CD14-positive monocyte (primary cell): ENCODE results near the gene ETV1. TPM values are rescaled to one million over a fixed set of nuclear protein-coding genes. Genes with fewer than 3 reads are reported as not detected.

Experiments
- DNase-seq, 3 donors: peaks; one replicate each; pipeline ENCODE4 v3.0.0-alpha.2; 2011 to 2022
- H2AFZ ChIP-seq: 2 replicates; pipeline ENCODE4 v1.6.0; 2012; ENCODE audit warnings: mild to moderate bottlenecking, low read depth, low read length, inconsistent platforms; ENCODE audit not compliant: insufficient read depth, poor library complexity, severe bottlenecking
- H3K27ac ChIP-seq, 2 donors: 1 replicate in 1 of 2; 2 replicates in 1 of 2; pipeline ENCODE4 v1.5.1; 2012 to 2013; ENCODE audit warnings: low read length in 2 of 2, control low read depth in 1 of 2, inconsistent platforms in 1 of 2, low read depth in 1 of 2, mild to moderate bottlenecking in 1 of 2
- H3K27me3 ChIP-seq, 2 donors: one replicate each; pipeline versions ENCODE4 v1.6.0 to v1.6.1; 2011 to 2013; ENCODE audit warnings: low read length in 2 of 2; ENCODE audit not compliant: control insufficient read depth in 2 of 2, insufficient read depth in 2 of 2
- H3K36me3 ChIP-seq, 2 donors: replicated peaks in 1 of 2; 1 replicate in 1 of 2; 2 replicates in 1 of 2; pipeline versions ENCODE4 v1.5.1 to v1.6.1; 2012 to 2013; ENCODE audit warnings: low read length in 2 of 2, control low read depth in 1 of 2, inconsistent platforms in 1 of 2, mild to moderate bottlenecking in 1 of 2; ENCODE audit not compliant: insufficient read depth in 2 of 2, control insufficient read depth in 1 of 2
- H3K4me1 ChIP-seq, 2 donors: 1 replicate in 1 of 2; 2 replicates in 1 of 2; pipeline versions ENCODE4 v1.5.1 to v1.6.1; 2012 to 2013; ENCODE audit warnings: low read length in 2 of 2, control low read depth in 1 of 2, inconsistent platforms in 1 of 2, mild to moderate bottlenecking in 1 of 2, moderate library complexity in 1 of 2; ENCODE audit not compliant: insufficient read depth in 2 of 2, control insufficient read depth in 1 of 2
- H3K4me2 ChIP-seq: replicated peaks from 2 replicates; pipeline ENCODE3; 2012; ENCODE audit warnings: low read length, moderate library complexity, mild to moderate bottlenecking; ENCODE audit not compliant: poor library complexity, severe bottlenecking; ENCODE audit errors: extremely low read depth
- H3K4me3 ChIP-seq, 3 experiments: fragments of 200-600 bp in 1 of 3; sonication (generic) in 1 of 3; replicated peaks in 1 of 3; 1 replicate in 2 of 3; 2 replicates in 1 of 3; pipeline ENCODE4 v1.5.1; 2011 to 2013; ENCODE audit warnings: low read length in 3 of 3, mild to moderate bottlenecking in 3 of 3, control low read depth in 2 of 3, low read depth in 2 of 3, inconsistent platforms in 1 of 3, moderate library complexity in 1 of 3
- H3K79me2 ChIP-seq: 2 replicates; pipeline ENCODE4 v1.6.0; 2012; ENCODE audit warnings: mild to moderate bottlenecking, control low read depth, inconsistent platforms, low read length, moderate library complexity; ENCODE audit not compliant: insufficient read depth
- H3K9ac ChIP-seq: 2 replicates; pipeline ENCODE4 v1.6.0; 2017; ENCODE audit warnings: low read length, mild to moderate bottlenecking; ENCODE audit not compliant: insufficient read depth, poor library complexity, severe bottlenecking
- H3K9me3 ChIP-seq, 2 donors: replicated peaks in 1 of 2; 1 replicate in 1 of 2; 2 replicates in 1 of 2; pipeline versions ENCODE4 v1.5.1 to v1.6.1; 2012 to 2013; ENCODE audit warnings: low read length in 2 of 2, control low read depth in 1 of 2; ENCODE audit not compliant: control insufficient read depth in 1 of 2, insufficient read depth in 1 of 2
- H4K20me1 ChIP-seq: 2 replicates; pipeline ENCODE4 v1.6.0; 2012; ENCODE audit warnings: mild to moderate bottlenecking, low read length, control low read depth, moderate library complexity; ENCODE audit not compliant: insufficient read depth
- H3K27ac Mint-ChIP-seq, 7 donors: one replicate each; pipeline ENCODE4 v1.8.0; 2020; ENCODE audit warnings: mild to moderate bottlenecking in 7 of 7, mixed read lengths in 7 of 7, moderate library complexity in 6 of 7, inconsistent platforms in 2 of 7
- H3K27me3 Mint-ChIP-seq, 3 donors: one replicate each; pipeline ENCODE4 v1.8.0; 2021 to 2022; ENCODE audit warnings: low read depth in 3 of 3, mild to moderate bottlenecking in 3 of 3, mixed read lengths in 3 of 3, moderate library complexity in 3 of 3, inconsistent platforms in 1 of 3
- H3K36me3 Mint-ChIP-seq, 2 donors: one replicate each; pipeline ENCODE4 v1.8.0; 2020; ENCODE audit warnings: mixed read lengths in 2 of 2, inconsistent platforms in 1 of 2, mild to moderate bottlenecking in 1 of 2
- H3K4me1 Mint-ChIP-seq: one replicate; pipeline ENCODE4 v1.8.0; 2020; ENCODE audit warnings: mild to moderate bottlenecking, mixed read lengths
- H3K4me3 Mint-ChIP-seq, 2 donors: one replicate each; pipeline ENCODE4 v1.8.0; 2020; ENCODE audit warnings: mild to moderate bottlenecking in 2 of 2, mixed read lengths in 2 of 2, moderate library complexity in 1 of 2
- H3K9me3 Mint-ChIP-seq, 7 donors: one replicate each; pipeline ENCODE4 v1.8.0; 2020 to 2022; ENCODE audit warnings: mixed read lengths in 7 of 7, mild to moderate bottlenecking in 6 of 7, moderate library complexity in 6 of 7, inconsistent platforms in 2 of 7
- WGBS: methylation state at CpG from one replicate; pipeline ENCODE4 v1.1.5; 2013; ENCODE audit warnings: missing lambda C conversion rate; ENCODE audit not compliant: insufficient coverage; 5-methylcytosine and 5-hydroxymethylcytosine counted together
- intact Hi-C, 2 donors: fragments of 100-400 bp; cut with micrococcal nuclease; formaldehyde crosslinking; loops; one replicate each; pipeline versions ENCODE4 v1.15.0 to v1.15.1; 2023
- polyA plus RNA-seq, 3 donors: library from polyadenylated mRNA; depleted of rRNA in 1 of 3; unstranded in 2 of 3; stranded (reverse) in 1 of 3; fragments of 300-500 nt in 2 of 3; fragments of >200 nt in 1 of 3; fragmentation: Illumina TruSeq in 2 of 3; gene quantifications; 1 replicate in 2 of 3; 2 replicates in 1 of 3; pipeline ENCODE4 v1.2.3, GENCODE V29; 2012 to 2021
- TF ChIP-seq, protein P1 (sequence below): fragments of 200-600 bp; IDR thresholded peaks from one replicate; pipeline ENCODE4 v1.8.0; 2022; ENCODE audit warnings: antibody characterized with exemption, mild to moderate bottlenecking

Gene ETV1
- polyA plus RNA-seq, 3 donors: not detected

DNA sequence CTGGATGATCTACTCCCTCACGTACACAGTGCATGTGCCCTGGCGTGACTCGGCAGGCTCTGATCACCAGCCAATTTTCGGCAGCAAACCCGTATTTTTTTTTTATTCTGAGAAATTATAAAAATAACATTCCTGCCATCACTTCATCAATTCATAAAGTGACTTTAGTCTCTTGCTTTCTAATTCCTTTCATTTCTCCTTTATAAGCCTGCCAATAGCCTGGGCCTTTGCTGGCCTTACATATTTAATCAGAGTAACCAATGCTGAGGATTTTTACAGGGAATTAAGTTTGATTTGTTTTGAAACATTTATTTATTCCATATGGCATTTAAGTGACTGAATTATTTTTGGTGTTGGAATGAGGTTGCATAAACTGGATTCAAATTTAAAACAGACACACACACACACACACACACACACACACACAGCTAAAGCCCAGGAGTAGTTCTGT, 140.8 kb downstream of the ETV1 start:
- DNase-seq: no peak
- peaks cover 12 to 15% of the 10 kb centered on the region in 2 donors for H3K4me1 ChIP-seq
- no peaks in the 10 kb centered on the region for H3K79me2 ChIP-seq
- no peak overlapping the region for H3K27ac ChIP-seq
- H3K4me2 ChIP-seq: no peak overlapping the region
- no peaks in the 10 kb centered on the region for H3K9me3 ChIP-seq
- no peaks in the 10 kb centered on the region for H4K20me1 ChIP-seq
- peaks cover 27 to 53% (median 42%) of the 10 kb centered on the region in 3 donors for H3K27me3 Mint-ChIP-seq
- H3K4me3 Mint-ChIP-seq: peak overlapping the region in 1 of 2 donors; percentile 39
- no peaks in the 10 kb centered on the region for H3K36me3 ChIP-seq
- no peak overlapping the region for H3K9ac ChIP-seq
- no peak overlapping the region for H3K4me3 ChIP-seq
- WGBS: no CpG with 5 or more reads among the region's 5 CpGs
- TF ChIP-seq, protein P1, sequence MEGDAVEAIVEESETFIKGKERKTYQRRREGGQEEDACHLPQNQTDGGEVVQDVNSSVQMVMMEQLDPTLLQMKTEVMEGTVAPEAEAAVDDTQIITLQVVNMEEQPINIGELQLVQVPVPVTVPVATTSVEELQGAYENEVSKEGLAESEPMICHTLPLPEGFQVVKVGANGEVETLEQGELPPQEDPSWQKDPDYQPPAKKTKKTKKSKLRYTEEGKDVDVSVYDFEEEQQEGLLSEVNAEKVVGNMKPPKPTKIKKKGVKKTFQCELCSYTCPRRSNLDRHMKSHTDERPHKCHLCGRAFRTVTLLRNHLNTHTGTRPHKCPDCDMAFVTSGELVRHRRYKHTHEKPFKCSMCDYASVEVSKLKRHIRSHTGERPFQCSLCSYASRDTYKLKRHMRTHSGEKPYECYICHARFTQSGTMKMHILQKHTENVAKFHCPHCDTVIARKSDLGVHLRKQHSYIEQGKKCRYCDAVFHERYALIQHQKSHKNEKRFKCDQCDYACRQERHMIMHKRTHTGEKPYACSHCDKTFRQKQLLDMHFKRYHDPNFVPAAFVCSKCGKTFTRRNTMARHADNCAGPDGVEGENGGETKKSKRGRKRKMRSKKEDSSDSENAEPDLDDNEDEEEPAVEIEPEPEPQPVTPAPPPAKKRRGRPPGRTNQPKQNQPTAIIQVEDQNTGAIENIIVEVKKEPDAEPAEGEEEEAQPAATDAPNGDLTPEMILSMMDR: no peak
- H3K9me3 Mint-ChIP-seq: peaks cover 1 to 10% (median 3%) of the 10 kb centered on the region in 7 donors
- peaks cover 30 to 34% of the 10 kb centered on the region in 2 donors for H3K27me3 ChIP-seq
- no peaks in the 10 kb centered on the region for H3K36me3 Mint-ChIP-seq
- H3K4me1 Mint-ChIP-seq: peaks cover 16% of the 10 kb centered on the region
- H3K27ac Mint-ChIP-seq: peak overlapping the region in 1 of 7 donors; percentile 72
- intact Hi-C loops: no loop called here
- no peak overlapping the region for H2AFZ ChIP-seq

- Histone ChIP-seq H3K36me3 (no peaks in the 10 kb centered on the region), H3K27me3 (peaks cover 18 to 19% of the 10 kb centered on the region in 2 donors), H3K9me3 (no peaks in the 10 kb centered on the region), H2AFZ (no peak overlapping the region), H3K9ac (no peak overlapping the region), H3K4me2 (no peak overlapping the region), H3K4me3 (no peak overlapping the region), H3K27ac (no peak overlapping the region), H3K4me1 (peaks cover 12 to 15% of the 10 kb centered on the region in 2 donors), H4K20me1 (no peaks in the 10 kb centered on the region), H3K79me2 (no peaks in the 10 kb centered on the region)
- intact Hi-C loops: no loop called here
- H3K4me1 Mint-ChIP-seq: peaks cover 16% of the 10 kb centered on the region
- TF ChIP-seq, protein P1: no peak
- H3K4me3 Mint-ChIP-seq: no peak overlapping the region
- WGBS: no CpG with 5 or more reads among the region's 4 CpGs
- H3K36me3 Mint-ChIP-seq: no peaks in the 10 kb centered on the region
- H3K9me3 Mint-ChIP-seq: peaks cover 0 to 7% (median 2%) of the 10 kb centered on the region in 7 donors
- no peak for DNase-seq
- H3K27ac Mint-ChIP-seq: no peak overlapping the region
- H3K27me3 Mint-ChIP-seq: peaks cover 12 to 39% (median 23%) of the 10 kb centered on the region in 3 donors
Measured at GRCh38 chr7:13846386-13846785, 143.1 kb downstream of the ETV1 start.
